NCI-H1436 treated with DMSO at 0.1 percent for 48 hours (cell line): ENCODE results near the gene TOE1.

Source experiments
- DNase-seq: peaks from one replicate; lab custom pipeline; 2025; lab: John Stamatoyannopoulos, UW

Gene TOE1

DNA sequence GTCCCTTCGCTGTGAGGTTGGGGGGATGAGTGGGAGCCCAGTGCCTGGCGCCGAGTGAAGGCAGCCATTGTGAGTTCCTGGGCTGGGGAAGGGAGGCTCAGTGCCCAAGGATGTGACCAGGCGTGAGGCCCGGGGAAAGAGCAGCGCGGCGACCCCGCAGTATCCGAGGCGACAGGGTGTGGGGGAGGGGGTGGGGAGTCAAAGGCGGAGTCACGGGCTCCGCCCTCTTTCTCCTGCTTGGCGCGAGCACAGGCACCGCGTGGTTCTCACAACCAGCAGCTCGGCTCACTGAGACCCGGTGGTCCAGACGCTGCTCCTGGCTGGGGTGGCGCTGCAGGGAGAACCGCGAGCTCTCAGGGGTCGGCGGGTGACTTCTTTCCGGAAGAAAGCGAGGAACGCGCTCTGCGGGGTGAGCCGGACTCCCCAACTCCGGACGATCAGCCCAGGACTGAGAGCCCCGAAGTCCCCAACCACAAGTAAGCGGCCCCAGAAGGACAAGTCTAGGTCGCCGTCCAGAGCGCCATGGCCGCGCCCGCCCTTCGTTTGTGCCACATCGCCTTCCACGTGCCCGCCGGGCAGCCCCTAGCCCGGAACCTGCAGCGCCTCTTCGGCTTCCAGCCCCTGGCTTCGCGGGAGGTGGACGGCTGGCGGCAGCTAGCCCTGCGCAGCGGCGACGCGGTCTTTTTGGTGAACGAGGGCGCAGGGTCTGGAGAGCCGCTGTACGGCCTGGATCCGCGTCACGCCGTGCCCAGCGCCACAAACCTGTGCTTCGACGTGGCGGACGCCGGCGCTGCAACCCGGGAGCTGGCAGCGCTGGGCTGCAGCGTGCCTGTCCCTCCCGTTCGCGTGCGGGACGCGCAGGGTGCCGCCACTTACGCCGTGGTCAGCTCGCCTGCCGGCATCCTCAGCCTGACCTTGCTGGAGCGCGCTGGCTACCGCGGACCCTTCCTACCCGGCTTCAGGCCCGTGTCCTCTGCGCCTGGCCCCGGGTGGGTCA lies 13.0 kb upstream of the TOE1 start, which contains the start of gene HPDL:
Gene HPDL (plus strand): TSS at position 269 of the 997 bp plus-strand sequence. CDS start 254 bp downstream, at position 523.
- DNase-seq = no peak

DNA sequence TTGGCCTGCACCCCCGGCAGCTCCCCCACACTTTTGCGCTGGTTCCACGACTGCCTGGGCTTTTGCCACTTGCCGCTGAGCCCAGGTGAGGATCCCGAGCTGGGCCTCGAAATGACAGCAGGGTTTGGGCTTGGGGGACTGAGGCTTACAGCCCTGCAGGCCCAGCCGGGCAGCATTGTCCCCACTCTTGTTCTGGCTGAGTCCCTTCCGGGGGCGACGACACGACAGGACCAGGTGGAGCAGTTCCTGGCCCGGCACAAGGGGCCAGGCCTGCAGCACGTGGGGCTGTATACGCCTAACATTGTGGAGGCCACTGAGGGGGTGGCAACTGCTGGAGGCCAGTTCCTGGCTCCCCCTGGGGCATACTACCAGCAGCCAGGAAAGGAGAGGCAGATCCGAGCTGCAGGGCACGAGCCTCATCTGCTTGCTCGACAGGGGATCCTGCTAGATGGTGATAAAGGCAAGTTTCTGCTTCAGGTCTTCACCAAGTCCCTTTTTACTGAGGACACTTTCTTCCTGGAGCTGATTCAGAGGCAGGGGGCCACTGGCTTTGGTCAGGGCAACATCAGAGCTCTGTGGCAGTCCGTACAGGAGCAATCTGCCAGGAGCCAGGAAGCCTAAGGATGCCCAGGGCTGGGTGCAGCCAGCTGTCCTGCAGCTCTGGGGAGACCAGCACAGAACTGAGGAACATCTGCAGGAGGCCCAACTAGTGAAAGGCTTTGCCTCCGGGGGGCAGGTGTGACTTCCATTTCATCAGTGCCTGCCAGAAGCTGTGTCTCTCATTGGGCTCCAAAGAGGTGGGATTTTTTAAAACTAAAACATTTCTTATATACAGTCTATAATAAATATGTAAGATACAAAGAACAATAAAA lies 12.1 kb upstream of the TOE1 start:
- no peak for DNase-seq

DNA sequence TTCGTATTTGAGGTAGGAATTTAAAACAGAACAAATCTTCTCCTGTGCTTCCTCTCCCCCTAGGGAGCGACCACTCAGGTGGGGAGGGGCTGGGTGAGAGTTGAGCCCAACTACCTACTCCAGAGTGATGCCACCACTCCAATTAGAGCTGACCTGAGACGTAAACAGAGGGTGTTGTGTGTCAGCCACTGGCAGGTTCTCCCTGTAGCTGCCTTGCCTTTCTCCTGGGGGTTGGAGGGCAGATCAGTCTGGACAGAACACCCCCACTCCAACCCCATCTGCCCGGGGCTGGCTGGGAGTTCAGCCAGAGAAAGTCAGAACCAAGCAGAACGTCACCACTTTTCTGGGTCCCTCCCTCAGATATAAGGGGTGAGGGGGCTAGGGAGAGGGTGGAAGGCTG lies 11.3 kb upstream of the TOE1 start:
- no peak for DNase-seq

DNA sequence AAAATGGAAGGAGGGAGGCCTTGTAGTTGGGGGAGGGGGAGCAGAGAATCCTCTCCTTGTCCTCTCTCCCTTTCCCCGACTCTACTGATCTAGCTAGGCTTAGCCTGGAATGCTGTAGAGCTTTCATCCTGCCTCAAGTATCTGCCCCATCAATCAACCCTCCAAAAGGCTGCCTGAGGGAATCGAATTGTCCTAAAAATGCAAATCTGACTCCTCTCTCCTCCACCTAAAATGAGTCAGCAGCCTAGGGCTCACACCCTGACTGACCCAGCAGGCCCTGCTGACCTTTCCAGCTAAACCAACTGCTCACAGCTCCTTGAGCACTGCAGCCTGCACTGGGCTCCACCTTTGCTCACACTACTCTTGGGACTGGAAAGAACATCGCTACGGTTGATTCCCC lies 10.5 kb upstream of the TOE1 start:
- DNase-seq = no peak

DNA sequence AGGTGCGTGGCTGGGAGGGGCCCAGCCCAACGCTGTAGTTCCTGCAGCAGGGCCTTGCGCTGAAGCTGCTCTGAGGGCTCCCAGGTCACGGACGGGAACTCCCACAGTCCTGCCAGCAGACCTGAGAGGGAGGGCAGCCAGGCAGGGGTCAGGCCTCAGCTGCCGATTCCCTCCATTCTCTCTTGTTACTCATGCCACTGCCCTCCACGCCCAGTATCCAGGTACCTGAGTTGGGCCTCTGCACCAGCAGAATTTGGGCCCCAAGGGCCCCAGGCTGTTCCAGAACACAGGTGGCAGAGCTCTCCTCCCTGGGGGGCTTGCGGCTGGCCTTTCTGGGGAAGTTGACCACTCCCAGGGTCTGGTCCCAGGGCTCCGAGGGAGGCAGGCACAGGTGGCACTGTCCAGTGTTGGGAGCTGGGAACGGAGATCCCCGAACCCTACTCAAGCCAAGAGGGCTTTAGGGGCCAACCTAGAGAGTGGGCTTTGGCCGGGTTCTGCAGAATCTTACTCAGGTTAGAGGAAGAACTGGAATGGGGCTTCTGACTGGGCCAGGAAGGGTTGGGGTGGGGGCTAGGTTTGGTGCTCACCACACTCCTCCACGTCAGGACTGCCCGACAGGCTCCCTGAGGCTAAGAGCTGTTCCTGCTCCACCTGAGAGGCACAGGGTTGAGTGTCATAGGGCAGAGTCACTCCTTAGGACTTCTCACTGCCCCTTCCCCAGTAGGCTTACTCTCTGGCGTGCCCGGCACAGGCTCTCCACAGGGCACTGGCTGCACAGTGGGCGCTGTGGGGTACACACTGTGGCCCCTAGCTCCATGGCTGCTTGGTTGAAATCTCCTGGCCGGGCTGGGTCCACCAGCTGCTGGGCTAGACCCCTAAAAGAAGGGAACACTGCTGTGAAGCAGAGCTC lies 8.3 kb upstream of the TOE1 start:
- DNase-seq = no peak

DNA sequence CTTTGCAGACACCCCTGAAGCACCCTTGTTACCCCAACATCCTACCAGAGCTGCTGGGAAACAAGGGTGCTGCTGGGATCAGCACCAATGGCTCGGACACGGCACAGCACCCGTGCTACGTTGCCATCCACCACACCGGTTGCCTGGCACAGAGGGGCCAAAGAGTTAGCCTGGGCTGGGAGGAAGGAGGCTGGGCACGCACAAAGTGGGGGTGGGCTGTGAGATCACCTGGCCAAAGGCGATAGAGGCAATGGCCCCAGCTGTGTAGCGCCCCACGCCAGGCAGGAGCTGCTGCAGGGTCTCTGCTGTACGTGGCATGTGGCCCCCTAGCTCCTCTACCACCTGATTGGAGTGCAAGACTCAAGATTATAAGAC lies 7.6 kb upstream of the TOE1 start:
- no peak for DNase-seq

DNA sequence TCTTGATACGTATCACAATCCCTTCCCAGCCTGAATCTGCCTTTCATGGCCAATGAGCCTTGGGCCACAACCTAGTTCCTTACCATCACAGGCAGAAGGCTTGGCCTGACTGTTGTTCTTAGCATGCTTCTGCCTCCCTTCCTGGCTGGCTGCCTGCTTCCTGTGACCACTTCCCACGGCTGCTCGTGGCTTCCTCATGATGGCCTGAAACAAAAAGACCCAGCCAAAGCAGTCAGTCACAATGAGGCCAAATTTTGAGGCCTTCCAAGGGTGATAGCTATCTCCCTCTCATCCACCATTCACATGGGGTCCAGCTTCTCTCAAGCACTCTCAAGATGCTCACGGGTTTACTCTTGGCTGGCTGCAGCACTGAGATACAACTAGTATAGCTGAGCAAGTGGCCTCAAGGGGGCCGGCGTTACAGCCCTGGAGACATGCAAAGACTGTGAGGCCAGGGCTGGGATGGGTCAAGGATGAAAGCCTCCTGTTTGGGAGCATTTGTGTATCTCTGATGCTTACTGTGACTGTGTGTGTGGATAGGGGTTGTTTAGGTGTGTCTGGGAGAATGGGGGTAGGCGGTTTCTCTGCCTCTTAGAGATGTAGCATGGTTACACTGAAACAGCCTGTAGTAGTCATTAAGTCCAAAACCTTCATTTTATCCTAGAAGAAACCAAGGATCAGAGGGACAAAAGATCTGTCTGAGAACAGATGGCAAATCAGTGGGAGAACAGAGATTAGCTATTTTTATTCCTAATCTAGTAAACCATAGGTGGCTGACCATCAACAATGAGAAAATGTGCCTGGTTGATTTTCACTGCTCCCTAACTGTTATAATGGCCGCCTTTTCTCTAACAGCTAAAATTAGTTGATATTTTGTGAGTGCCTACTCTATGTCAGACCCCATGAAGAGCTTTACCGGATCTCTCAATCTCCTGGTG lies 5.4 kb upstream of the TOE1 start:
- no peak for DNase-seq

DNA sequence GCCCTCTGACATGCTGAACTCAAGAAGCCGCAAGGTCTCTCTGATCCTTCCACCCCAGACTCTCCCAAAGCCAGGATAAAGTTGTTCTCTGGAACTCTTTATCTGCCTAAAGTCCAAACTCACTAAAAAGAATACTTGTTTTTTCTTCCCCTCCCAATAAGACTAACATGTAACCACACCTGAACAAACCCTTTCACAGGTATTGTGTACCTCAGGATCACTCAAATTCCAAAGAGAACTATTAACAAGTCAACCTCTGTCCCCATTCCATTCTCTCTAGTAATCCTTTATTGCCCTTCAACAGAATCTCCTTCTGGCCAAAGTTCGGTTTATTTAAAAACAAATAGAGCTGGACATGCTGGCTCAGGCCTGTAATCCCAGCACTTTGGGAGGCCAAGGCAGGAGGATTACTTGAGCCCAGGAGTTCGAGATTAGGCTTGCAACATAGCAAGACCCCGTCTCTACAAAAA lies 4.1 kb upstream of the TOE1 start:
- DNase-seq = no peak

GRCh38 chr1:45337630-45338325 lies 2.2 kb upstream of the TOE1 start:
- no peak for DNase-seq

- DNase-seq = no peak
Observed at GRCh38 chr1:45340816-45341466, 971 bp downstream of the TOE1 start.

GRCh38 chr1:45344499-45344898 lies 4.5 kb downstream of the TOE1 start:
- DNase-seq = no peak

DNA sequence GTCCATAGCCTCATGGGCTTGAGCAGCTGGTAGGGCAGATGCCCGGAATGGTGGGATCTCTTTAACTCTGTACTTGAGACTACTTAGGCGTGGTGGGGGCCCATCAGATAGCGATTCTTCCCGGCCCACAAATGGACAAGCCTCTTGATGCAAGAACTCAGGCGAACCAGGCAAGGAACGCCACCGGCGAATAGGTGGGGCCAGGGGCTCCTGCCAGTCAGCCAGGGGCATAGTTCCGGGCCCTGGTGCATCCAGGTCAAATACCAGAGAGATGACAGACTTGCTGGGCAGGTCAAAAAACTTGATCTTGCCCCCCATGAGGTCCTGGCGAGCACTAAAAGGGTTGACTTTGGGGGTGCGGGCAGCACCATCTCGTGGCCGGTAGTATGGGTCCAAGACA lies 5.0 kb downstream of the TOE1 start:
- no peak for DNase-seq

- no peak for DNase-seq
Observed at GRCh38 chr1:45346473-45346872, 6.5 kb downstream of the TOE1 start.

DNA sequence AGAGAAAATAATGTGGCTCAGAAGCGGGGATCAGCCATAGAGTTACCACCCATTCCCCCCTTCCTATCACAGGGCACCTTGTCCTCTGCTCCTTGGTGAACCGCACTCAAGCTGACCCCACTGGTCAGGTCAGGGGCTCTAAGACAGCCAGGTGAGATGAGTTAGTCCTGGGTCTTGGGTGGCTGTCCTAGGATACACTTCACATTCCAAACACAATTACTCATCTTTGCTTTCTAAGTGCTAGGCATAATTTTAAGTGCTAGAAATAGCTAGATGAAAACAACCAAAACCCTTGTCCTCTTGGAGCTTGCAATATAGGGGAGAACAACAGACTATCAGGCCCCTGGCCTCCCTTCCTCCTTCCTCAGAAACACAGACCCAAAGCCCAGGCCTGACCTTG lies 8.1 kb downstream of the TOE1 start:
- no peak for DNase-seq

GRCh38 chr1:45348609-45348965 lies 8.6 kb downstream of the TOE1 start:
- no peak for DNase-seq

- no peak for DNase-seq
Observed at GRCh38 chr1:45348966-45349677, 9.2 kb downstream of the TOE1 start.

- no peak for DNase-seq
Observed at GRCh38 chr1:45351508-45351907, 11.5 kb downstream of the TOE1 start.

- DNase-seq = no peak
Observed at GRCh38 chr1:45353685-45354084, 13.7 kb downstream of the TOE1 start.

DNA sequence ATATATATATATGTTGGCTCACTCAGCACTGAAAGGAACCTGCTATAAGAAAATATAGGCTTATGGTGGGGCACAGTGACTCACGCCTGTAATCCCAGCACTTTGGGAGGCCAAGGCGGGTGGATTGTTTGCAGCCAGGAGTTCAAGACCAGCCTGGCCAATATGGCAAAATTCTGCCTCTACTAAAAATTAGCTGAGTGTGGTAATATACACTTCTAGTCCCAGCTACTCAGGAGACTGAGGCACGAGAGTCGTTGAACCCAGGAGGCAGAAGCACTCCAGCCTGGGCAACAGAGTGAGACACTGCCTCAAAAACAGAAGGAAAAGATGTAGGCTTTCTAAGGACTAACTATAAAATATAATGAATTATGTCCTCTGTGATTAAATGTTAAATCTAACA lies 14.9 kb downstream of the TOE1 start:
- no peak for DNase-seq
